C1 segment of cervical spinal cord (tissue), 14 donors: ENCODE measurements around the gene CCNB2.
"Not testable (repeated sequence)": the region's sequence is repeated elsewhere in the genome, so short reads cannot be mapped to it uniquely, and the experiment has no call there.

Source experiments
- DNase-seq, 14 donors: peaks; one replicate each; lab custom pipeline; 2025; lab: John Stamatoyannopoulos, UW

CCNB2 gene

GRCh38 chr15:59104912-59105732, at the start of gene CCNB2:
Gene CCNB2 (plus strand): TSS chr15:59105146. CDS start chr15:59105269, 123 bp downstream.
- peak; percentile 1 to 85 (median 72) for DNase-seq

GRCh38 chr15:59059076-59059597, 45.8 kb upstream of the CCNB2 start:
- DNase-seq = no peak

GRCh38 chr15:59060348-59060747, 44.6 kb upstream of the CCNB2 start:
- no peak for DNase-seq

- no peak for DNase-seq
These were observed 41.9 kb upstream of the CCNB2 start for GRCh38 chr15:59063042-59063441.

- no peak for DNase-seq
These were observed 35.5 kb upstream of the CCNB2 start for GRCh38 chr15:59069430-59069829.

DNA sequence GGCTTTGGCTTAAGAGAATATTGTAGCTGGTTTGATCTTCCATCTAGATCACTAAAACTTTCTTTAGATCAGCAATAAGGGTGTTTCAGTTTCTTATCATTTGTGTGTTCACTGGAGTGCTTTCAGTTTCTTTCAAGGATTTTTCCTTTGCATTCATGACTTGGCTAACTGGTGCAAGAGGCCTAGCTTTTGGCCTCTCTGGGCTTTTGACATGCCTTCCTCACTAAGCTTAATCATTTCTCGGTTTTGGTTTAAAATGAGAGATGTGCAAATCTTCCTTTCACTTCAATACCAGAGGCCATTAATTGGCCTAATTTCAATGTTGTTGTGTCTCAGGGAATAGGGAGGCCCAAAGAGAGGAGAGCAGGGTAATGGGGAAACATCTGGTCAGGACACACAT, 30.3 kb upstream of the CCNB2 start:
- no peak for DNase-seq

GRCh38 chr15:59087731-59088130, 17.2 kb upstream of the CCNB2 start:
- DNase-seq = no peak

DNA sequence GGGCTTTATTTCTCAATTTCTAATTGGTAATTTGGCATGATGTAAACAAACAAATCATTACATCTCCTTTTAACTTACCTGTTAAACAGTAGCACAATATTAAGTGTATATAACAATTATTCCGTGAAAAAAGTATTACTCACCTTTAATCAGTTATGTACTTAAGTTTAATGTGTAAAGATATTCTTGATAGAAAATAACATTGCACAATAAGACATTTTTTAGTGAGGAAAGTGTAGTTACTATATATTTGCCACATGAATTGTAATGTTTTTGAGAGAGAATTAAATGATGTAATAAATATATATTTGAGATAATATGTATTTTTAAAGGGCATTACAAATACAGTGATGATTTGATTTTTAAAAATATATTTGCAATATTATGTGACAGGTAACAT, 10.9 kb upstream of the CCNB2 start:
- DNase-seq = no peak

GRCh38 chr15:59096429-59096828, 8.5 kb upstream of the CCNB2 start:
- no peak for DNase-seq

DNA sequence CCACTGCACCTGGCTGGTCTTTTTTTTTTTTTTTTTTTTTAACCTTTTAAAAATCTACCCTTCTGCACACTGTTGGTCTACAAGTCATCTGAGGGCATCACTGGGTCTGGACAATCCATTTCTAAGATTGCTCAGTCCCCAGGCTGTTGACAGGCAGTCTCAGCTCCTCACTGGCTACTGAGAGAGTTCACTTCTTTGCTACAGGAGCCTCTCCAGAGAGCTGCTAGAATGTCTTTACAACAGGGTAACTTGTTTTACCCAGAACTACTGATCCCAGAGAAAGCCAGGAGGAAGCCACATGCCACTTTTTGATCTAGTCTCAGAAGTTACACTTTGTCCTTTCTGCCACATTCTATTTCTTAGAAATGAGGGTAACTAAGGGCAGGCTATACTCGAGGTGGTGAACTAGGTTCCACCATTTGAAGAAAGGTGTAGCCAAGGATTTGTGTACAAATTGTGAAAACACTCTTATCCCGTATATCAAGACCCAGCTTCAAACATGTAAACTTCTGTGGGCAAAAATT, 5.7 kb upstream of the CCNB2 start:
- DNase-seq = no peak

DNA sequence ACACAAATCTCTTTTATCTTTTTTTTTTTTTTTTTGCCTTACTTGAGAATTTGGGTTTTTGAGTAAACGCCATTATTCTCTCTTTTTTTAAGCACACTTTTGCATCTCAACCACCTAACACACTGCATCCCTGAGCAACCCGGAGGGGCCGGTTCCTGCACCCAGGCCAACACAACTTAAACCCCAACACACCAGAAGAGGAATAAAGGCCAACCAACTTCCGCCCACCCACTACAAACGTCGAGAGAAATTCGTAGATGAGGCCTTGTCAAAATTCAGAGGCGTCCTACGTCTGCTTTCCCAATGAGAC, 389 bp upstream of the CCNB2 start:
- peak in 2 of 14 donors; percentile 17 to 60 for DNase-seq

- no peak for DNase-seq
These were observed 908 bp downstream of the CCNB2 start for GRCh38 chr15:59105854-59106253.

GRCh38 chr15:59111251-59111650, 6.3 kb downstream of the CCNB2 start:
- DNase-seq = no peak

DNA sequence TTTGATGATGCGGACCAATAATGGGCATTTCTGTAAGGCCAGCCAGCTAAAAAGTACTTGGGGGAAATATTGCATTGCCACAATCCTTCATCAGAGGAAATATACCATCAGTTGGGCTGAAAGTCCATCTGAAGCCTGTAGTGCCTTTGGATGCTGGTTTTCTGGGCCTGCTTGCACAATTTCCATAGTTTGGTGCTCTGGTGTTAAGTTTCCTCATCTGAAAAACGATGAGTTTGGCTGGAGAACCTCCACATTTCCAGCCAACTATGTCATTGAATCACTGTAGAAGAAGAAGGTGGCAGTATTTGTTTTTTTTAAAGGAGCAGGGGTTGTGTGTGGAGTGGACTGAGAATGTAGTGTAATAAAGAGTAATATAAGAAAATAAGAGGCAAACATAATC, 10.1 kb downstream of the CCNB2 start:
- no peak for DNase-seq

- DNase-seq = peak in 1 of 14 donors; percentile 13
These were observed 11.2 kb downstream of the CCNB2 start for GRCh38 chr15:59116141-59116540.

DNA sequence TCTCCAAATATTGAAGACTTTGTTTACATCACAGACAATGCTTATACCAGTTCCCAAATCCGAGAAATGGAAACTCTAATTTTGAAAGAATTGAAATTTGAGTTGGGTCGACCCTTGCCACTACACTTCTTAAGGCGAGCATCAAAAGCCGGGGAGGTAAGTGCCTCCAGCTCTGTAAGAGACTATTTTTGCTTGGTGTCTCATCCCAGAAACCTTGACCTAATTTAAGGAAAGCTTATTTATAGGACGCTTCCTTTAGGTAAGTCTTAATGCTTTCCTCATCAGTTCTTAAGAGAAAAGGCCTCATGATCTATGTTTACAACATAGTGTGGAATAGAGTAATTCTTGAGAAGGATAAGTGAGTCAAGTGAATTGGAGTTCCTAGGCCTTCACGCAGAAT, 11.8 kb downstream of the CCNB2 start:
- no peak for DNase-seq

- DNase-seq = no peak
These were observed 14.7 kb downstream of the CCNB2 start for GRCh38 chr15:59119625-59120024.

DNA sequence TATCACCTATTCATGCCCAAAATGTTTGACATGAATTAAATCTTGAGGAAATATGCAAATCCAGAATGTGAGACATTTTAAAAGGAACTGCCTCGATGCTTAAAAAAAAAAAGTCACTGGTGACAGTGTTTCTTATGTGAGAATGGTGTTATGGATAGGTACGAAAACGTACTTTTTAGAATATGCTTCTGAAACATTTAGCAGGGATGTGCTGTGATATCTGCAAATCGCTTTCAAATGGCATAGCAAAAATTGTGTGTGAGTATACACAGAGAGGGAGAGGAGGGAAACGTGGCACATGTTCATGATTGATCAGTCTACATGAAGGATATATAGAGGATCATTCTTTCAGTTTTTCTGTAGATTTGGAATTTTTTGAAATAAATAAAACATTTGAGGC, 16.0 kb downstream of the CCNB2 start:
- DNase-seq = no peak

- DNase-seq = no peak
These were observed 19.3 kb downstream of the CCNB2 start for GRCh38 chr15:59124261-59124660.

GRCh38 chr15:59125683-59126082, 20.7 kb downstream of the CCNB2 start:
- DNase-seq = not testable (repeated sequence)

DNA sequence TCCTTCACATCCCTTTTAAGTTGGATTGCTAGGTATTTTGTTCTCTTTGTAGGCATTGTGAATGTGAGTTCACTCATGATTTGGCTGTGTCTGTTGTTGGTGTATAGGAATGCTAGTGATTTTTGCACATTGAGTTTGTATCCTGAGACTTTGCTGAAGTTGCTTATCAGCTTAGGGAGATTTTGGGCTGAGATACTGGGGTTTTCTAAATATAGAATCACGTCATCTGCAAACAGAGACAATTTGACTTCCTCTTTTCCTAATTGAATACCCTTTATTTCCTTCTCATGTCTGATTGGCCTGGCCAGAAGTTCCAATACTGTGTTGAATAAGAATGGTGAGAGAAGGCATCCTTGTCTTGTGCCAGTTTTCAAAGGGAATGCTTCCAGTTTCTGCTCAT, 22.3 kb downstream of the CCNB2 start:
- DNase-seq = not testable (repeated sequence)

GRCh38 chr15:59131456-59131855, 26.5 kb downstream of the CCNB2 start:
- no peak for DNase-seq

GRCh38 chr15:59131969-59132562, 27.1 kb downstream of the CCNB2 start:
- DNase-seq = no peak
